HEK293 (cell line): ENCODE results near the gene DDIT4.

Experiments
- GLIS1 ChIP-seq: fragments of 450-650 bp; formaldehyde crosslinking; IDR thresholded peaks from 2 replicates; pipeline ENCODE4 v1.5.1; 2016; ENCODE audit warnings: missing biosample characterization, missing genetic modification characterization
- HOXD13 ChIP-seq: sonication (generic); formaldehyde crosslinking; IDR thresholded peaks from 2 replicates; pipeline ENCODE4 v1.8.0; 2022; ENCODE audit warnings: missing genetic modification reagents, borderline replicate concordance
- OSR2 ChIP-seq: fragments of 450-650 bp; formaldehyde crosslinking; IDR thresholded peaks from 2 replicates; pipeline ENCODE4 v1.5.1; 2016; ENCODE audit warnings: missing biosample characterization, missing genetic modification characterization
- PATZ1 ChIP-seq: fragments of 450-650 bp; formaldehyde crosslinking; IDR thresholded peaks from 2 replicates; pipeline ENCODE4 v1.5.1; 2016; ENCODE audit warnings: missing biosample characterization, missing genetic modification characterization
- SALL2 ChIP-seq: fragments of 450-650 bp; formaldehyde crosslinking; IDR thresholded peaks from 2 replicates; pipeline ENCODE4 v1.5.0; 2017; ENCODE audit warnings: missing biosample characterization, mild to moderate bottlenecking, missing genetic modification characterization, borderline replicate concordance
- SP3 ChIP-seq: fragments of 450-650 bp; formaldehyde crosslinking; IDR thresholded peaks from 2 replicates; pipeline ENCODE4 v1.5.1; 2016; ENCODE audit warnings: missing biosample characterization, missing genetic modification characterization
- ZBTB17 ChIP-seq: fragments of 450-650 bp; formaldehyde crosslinking; IDR thresholded peaks from 2 replicates; pipeline ENCODE4 v1.5.1; 2016; ENCODE audit warnings: missing biosample characterization, missing genetic modification characterization
- ZBTB7A ChIP-seq: fragments of 450-650 bp; formaldehyde crosslinking; IDR thresholded peaks from 2 replicates; pipeline ENCODE4 v1.5.1; 2016; ENCODE audit warnings: low read depth, missing biosample characterization, missing genetic modification characterization
- ZFP37 ChIP-seq: fragments of 450-650 bp; formaldehyde crosslinking; IDR thresholded peaks from 2 replicates; pipeline ENCODE4 v1.5.1; 2016; ENCODE audit warnings: missing biosample characterization, missing genetic modification characterization
- ZNF140 ChIP-seq: fragments of 450-650 bp; formaldehyde crosslinking; IDR thresholded peaks from 2 replicates; pipeline ENCODE4 v1.5.1; 2016; ENCODE audit warnings: missing biosample characterization, missing genetic modification characterization
- ZNF16 ChIP-seq: fragments of 450-650 bp; formaldehyde crosslinking; IDR thresholded peaks from 2 replicates; pipeline ENCODE4 v1.5.1; 2016; ENCODE audit warnings: low read depth, missing biosample characterization, missing genetic modification characterization
- ZNF169 ChIP-seq: fragments of 450-650 bp; formaldehyde crosslinking; IDR thresholded peaks from 2 replicates; pipeline ENCODE4 v1.5.1; 2016; ENCODE audit warnings: missing biosample characterization, missing genetic modification characterization
- ZNF18 ChIP-seq: fragments of 450-650 bp; formaldehyde crosslinking; IDR thresholded peaks from 2 replicates; pipeline ENCODE4 v1.5.1; 2016; ENCODE audit warnings: missing biosample characterization, missing genetic modification characterization
- ZNF354C ChIP-seq: fragments of 450-650 bp; formaldehyde crosslinking; IDR thresholded peaks from 2 replicates; pipeline ENCODE4 v1.5.1; 2016; ENCODE audit warnings: missing biosample characterization, missing genetic modification characterization, low read depth, borderline replicate concordance
- ZNF394 ChIP-seq: fragments of 450-650 bp; formaldehyde crosslinking; IDR thresholded peaks from 2 replicates; pipeline ENCODE4 v1.5.1; 2016; ENCODE audit warnings: missing biosample characterization, missing genetic modification characterization, mild to moderate bottlenecking, moderate library complexity, borderline replicate concordance
- ZNF521 ChIP-seq: fragments of 450-650 bp; formaldehyde crosslinking; IDR thresholded peaks from 2 replicates; pipeline ENCODE4 v1.5.1; 2017; ENCODE audit warnings: missing biosample characterization, mild to moderate bottlenecking, missing genetic modification characterization
- ZNF544 ChIP-seq: fragments of 450-650 bp; formaldehyde crosslinking; IDR thresholded peaks from 2 replicates; pipeline ENCODE4 v1.5.0; 2017; ENCODE audit warnings: missing biosample characterization, missing genetic modification characterization
- ZNF639 ChIP-seq: fragments of 450-650 bp; formaldehyde crosslinking; IDR thresholded peaks from 2 replicates; pipeline ENCODE4 v1.5.1; 2016; ENCODE audit warnings: missing biosample characterization, missing genetic modification characterization
- ZNF707 ChIP-seq: fragments of 450-650 bp; formaldehyde crosslinking; IDR thresholded peaks from 2 replicates; pipeline ENCODE4 v1.5.1; 2016; ENCODE audit warnings: missing biosample characterization, missing genetic modification characterization
- ZNF768 ChIP-seq: fragments of 450-650 bp; formaldehyde crosslinking; IDR thresholded peaks from 2 replicates; pipeline ENCODE4 v1.5.1; 2018; ENCODE audit warnings: missing biosample characterization, mild to moderate bottlenecking, missing genetic modification characterization
- ZSCAN16 ChIP-seq: fragments of 450-650 bp; formaldehyde crosslinking; IDR thresholded peaks from 2 replicates; pipeline ENCODE4 v1.5.1; 2016; ENCODE audit warnings: missing biosample characterization, missing genetic modification characterization
- ZSCAN30 ChIP-seq: fragments of 450-650 bp; IDR thresholded peaks from 2 replicates; pipeline ENCODE4 v1.5.1; 2018; ENCODE audit warnings: missing biosample characterization, mild to moderate bottlenecking, missing genetic modification characterization, moderate library complexity
- TF ChIP-seq, protein P1 (sequence below): fragments of 450-650 bp; IDR thresholded peaks from 2 replicates; pipeline ENCODE4 v1.5.1; 2018; ENCODE audit warnings: missing biosample characterization, missing genetic modification characterization
- TF ChIP-seq, protein P2 (sequence below): fragments of 450-650 bp; formaldehyde crosslinking; IDR thresholded peaks from 2 replicates; pipeline ENCODE4 v1.5.1; 2016; ENCODE audit warnings: missing biosample characterization, missing genetic modification characterization

DDIT4 gene

GRCh38 chr10:72316748-72317435, 43.2 kb downstream of the DDIT4 start (continued):
- TF ChIP-seq PATZ1 (peak; percentile 50; the same call in 1 of the 2 replicates), ZNF521 (tag by site-specific recombination) (no peak), ZNF544 (tag by site-specific recombination) (no peak), ZNF169 (tag by site-specific recombination) (no peak), OSR2 (0 out of 2 replicates have a peak, but pooled peaks have one; percentile 5), ZNF18 (no peak), ZNF16 (tag by site-specific recombination) (no peak), ZSCAN30 (no peak), ZNF768 (tag by site-specific recombination) (no peak), ZBTB17 (tag by site-specific recombination) (peak; percentile 87), SALL2 (no peak), ZNF394 (tag by site-specific recombination) (no peak), ZBTB7A (tag by site-specific recombination) (no peak), SP3 (tag by site-specific recombination) (no peak), GLIS1 (tag by site-specific recombination) (peak; percentile 91), ZFP37 (tag by site-specific recombination) (no peak), ZNF639 (no peak), HOXD13 (CRISPR knock-in tag) (no peak), ZNF354C (no peak), ZNF707 (tag by site-specific recombination) (no peak), ZSCAN16 (tag by site-specific recombination) (no peak), ZNF140 (tag by site-specific recombination) (no peak)
- TF ChIP-seq, protein P1, sequence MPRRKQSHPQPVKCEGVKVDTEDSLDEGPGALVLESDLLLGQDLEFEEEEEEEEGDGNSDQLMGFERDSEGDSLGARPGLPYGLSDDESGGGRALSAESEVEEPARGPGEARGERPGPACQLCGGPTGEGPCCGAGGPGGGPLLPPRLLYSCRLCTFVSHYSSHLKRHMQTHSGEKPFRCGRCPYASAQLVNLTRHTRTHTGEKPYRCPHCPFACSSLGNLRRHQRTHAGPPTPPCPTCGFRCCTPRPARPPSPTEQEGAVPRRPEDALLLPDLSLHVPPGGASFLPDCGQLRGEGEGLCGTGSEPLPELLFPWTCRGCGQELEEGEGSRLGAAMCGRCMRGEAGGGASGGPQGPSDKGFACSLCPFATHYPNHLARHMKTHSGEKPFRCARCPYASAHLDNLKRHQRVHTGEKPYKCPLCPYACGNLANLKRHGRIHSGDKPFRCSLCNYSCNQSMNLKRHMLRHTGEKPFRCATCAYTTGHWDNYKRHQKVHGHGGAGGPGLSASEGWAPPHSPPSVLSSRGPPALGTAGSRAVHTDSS (tag by site-specific recombination): no peak
- TF ChIP-seq, protein P2, sequence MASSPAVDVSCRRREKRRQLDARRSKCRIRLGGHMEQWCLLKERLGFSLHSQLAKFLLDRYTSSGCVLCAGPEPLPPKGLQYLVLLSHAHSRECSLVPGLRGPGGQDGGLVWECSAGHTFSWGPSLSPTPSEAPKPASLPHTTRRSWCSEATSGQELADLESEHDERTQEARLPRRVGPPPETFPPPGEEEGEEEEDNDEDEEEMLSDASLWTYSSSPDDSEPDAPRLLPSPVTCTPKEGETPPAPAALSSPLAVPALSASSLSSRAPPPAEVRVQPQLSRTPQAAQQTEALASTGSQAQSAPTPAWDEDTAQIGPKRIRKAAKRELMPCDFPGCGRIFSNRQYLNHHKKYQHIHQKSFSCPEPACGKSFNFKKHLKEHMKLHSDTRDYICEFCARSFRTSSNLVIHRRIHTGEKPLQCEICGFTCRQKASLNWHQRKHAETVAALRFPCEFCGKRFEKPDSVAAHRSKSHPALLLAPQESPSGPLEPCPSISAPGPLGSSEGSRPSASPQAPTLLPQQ: peak; percentile 72
